ENCODE data around the gene KIFC3.
"Not testable (repeated sequence)": the region's sequence is repeated elsewhere in the genome, so short reads cannot be mapped to it uniquely, and the experiment has no call there.

The KIFC3 gene

GRCh38 chr16:57722651-57723050 is 79.6 kb downstream of the KIFC3 start:
- TF ChIP-seq, protein P1, sequence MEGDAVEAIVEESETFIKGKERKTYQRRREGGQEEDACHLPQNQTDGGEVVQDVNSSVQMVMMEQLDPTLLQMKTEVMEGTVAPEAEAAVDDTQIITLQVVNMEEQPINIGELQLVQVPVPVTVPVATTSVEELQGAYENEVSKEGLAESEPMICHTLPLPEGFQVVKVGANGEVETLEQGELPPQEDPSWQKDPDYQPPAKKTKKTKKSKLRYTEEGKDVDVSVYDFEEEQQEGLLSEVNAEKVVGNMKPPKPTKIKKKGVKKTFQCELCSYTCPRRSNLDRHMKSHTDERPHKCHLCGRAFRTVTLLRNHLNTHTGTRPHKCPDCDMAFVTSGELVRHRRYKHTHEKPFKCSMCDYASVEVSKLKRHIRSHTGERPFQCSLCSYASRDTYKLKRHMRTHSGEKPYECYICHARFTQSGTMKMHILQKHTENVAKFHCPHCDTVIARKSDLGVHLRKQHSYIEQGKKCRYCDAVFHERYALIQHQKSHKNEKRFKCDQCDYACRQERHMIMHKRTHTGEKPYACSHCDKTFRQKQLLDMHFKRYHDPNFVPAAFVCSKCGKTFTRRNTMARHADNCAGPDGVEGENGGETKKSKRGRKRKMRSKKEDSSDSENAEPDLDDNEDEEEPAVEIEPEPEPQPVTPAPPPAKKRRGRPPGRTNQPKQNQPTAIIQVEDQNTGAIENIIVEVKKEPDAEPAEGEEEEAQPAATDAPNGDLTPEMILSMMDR (IDR thresholded peaks at IDR 0.05; ENCODE audit: low read depth, low read length, missing control alignments), result no peak
- no peak for DNase-seq (ENCODE audit: low read depth)
- no peak overlapping the region for H3K4me3 ChIP-seq (ENCODE audit: low read depth, low read length)

GRCh38 chr16:57722210-57722499 is 80.1 kb downstream of the KIFC3 start:
- H3K4me3 ChIP-seq (ENCODE audit: low read depth, low read length), result no peak overlapping the region
- TF ChIP-seq, protein P1 (IDR thresholded peaks at IDR 0.05; ENCODE audit: low read depth, low read length, missing control alignments), result no peak
- no peak for DNase-seq (ENCODE audit: low read depth)

GRCh38 chr16:57721356-57722209 is 80.7 kb downstream of the KIFC3 start:
- no peak overlapping the region for H3K4me3 ChIP-seq (ENCODE audit: low read depth, low read length)
- no peak for DNase-seq (ENCODE audit: low read depth)
- TF ChIP-seq, protein P1 (IDR thresholded peaks at IDR 0.05; ENCODE audit: low read depth, low read length, missing control alignments), result no peak

DNA sequence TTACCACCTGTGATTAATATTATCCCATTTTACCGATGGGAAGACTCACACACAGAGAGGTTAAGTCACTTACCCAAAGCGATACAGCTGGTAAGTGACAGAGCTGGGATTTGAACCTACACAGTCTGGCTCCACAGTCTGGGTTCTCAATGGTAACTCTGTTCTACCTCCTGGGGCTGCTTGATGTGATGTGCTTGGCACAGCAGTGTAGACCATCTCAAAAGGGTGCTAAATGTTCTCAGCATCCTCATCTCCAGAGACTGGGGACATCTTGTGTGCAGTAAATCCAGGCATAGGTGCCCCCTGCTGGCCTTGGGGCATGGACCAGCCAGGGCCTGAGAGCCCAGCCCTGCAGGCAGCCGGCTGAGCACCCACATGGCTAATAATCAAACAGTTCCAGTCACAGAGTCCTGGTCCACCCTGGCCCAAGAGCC is 82.1 kb downstream of the KIFC3 start:
- TF ChIP-seq, protein P1 (IDR thresholded peaks at IDR 0.05; ENCODE audit: low read depth, low read length, missing control alignments), result peak; percentile 62
- DNase-seq (ENCODE audit: low read depth), result no peak
- H3K4me3 ChIP-seq (ENCODE audit: low read depth, low read length), result no peak overlapping the region

DNA sequence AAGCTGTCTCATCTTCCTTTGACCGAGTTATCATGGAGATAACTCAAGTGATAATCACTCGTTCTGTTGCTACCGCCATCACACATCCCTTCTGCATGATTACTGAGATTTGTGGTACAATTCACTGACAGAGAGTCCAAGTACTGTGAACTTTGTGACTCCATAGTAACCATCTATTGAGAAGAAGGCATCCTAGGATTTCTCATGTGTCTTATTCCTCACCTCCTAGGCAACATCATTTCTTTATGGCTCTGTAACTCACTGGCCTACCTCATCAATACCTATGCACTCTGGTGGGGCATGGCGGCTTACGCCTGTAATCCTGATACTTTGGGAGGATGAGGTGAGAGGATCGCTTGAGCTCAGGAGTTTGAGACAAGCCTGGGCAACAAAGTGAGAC is 88.2 kb downstream of the KIFC3 start:
- no peak for DNase-seq (ENCODE audit: low read depth)
- TF ChIP-seq, protein P1 (IDR thresholded peaks at IDR 0.05; ENCODE audit: low read depth, low read length, missing control alignments), result no peak
- no peak overlapping the region for H3K4me3 ChIP-seq (ENCODE audit: low read depth, low read length)

GRCh38 chr16:57713596-57713995 is 88.7 kb downstream of the KIFC3 start:
- TF ChIP-seq, protein P1 (IDR thresholded peaks at IDR 0.05; ENCODE audit: low read depth, low read length, missing control alignments), result no peak
- DNase-seq (ENCODE audit: low read depth), result no peak
- no peak overlapping the region for H3K4me3 ChIP-seq (ENCODE audit: low read depth, low read length)

GRCh38 chr16:57712569-57712968 is 89.7 kb downstream of the KIFC3 start:
- H3K4me3 ChIP-seq (ENCODE audit: low read depth, low read length); DNase-seq (ENCODE audit: low read depth): not testable (repeated sequence)

Data from GM12864 (cell line).